ENCODE data around the gene CEP350. TPM values are rescaled to one million over a fixed set of nuclear protein-coding genes. Genes with fewer than 3 reads are reported as not detected.

Gene CEP350
- total RNA-seq, 6 donors from 2014 or later = 42.8 to 66.5 (median 52.2) TPM

DNA sequence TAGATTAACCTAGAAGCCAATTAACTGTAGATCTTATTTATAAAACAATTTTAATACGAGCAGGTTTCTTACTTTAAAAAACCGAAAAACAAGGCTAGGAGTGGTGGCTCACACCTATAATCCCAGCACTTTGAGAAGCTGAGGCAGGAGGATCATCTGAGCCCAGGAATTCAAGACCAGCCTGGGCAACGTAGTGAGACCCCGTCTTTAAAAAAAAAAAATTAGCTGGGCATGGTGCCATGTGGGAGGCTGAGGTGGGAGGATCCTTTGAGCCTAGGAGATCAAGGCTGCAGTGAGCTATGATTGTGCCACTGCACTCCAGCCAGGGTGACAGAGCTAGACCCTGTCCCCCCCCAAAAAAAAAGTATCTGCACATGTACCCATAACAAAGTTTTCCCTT is 110.8 kb downstream of the CEP350 start:
- Histone ChIP-seq H3K36me3 (peaks cover 15 to 96% (median 46%) of the 10 kb centered on the region in 4 donors), H3K27ac (no peak overlapping the region), H3K4me1 (no peaks in the 10 kb centered on the region), H3K4me3 (no peak overlapping the region), H3K9me3 (no peaks in the 10 kb centered on the region), H3K27me3 (no peaks in the 10 kb centered on the region)
- 92 to 93% methylated on average over 4 of the region's 4 CpGs for WGBS, 2 donors
- no peak for TF ChIP-seq POLR2AphosphoS5 (IDR thresholded peaks at IDR 0.05)
- ATAC-seq (ENCODE audit: low FRiP score in 2 of 2) (no peak), DNase-seq (no peak)

DNA sequence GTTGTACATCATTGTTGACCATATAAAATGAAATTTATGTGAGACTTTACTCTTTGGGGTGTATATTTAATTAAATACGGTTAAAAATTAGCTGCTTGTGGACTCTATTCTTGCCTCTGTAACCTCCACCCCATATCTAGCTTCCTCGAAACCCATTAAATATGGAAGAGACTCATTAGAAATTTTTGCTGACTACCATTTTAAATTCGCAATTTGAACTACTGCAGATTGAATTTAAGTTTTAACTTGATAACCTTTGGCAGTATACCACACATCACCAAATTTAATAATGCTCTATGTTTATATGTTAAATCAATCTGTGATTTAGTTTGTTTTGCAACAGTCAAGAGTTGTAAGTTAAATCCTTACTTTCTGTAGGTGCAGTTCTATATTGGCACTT is 111.5 kb downstream of the CEP350 start:
- no peak overlapping the region for H3K27ac ChIP-seq
- TF ChIP-seq POLR2AphosphoS5 (IDR thresholded peaks at IDR 0.05) = no peak
- TF ChIP-seq EP300 (IDR thresholded peaks at IDR 0.05) = no peak
- TF ChIP-seq, protein P1, sequence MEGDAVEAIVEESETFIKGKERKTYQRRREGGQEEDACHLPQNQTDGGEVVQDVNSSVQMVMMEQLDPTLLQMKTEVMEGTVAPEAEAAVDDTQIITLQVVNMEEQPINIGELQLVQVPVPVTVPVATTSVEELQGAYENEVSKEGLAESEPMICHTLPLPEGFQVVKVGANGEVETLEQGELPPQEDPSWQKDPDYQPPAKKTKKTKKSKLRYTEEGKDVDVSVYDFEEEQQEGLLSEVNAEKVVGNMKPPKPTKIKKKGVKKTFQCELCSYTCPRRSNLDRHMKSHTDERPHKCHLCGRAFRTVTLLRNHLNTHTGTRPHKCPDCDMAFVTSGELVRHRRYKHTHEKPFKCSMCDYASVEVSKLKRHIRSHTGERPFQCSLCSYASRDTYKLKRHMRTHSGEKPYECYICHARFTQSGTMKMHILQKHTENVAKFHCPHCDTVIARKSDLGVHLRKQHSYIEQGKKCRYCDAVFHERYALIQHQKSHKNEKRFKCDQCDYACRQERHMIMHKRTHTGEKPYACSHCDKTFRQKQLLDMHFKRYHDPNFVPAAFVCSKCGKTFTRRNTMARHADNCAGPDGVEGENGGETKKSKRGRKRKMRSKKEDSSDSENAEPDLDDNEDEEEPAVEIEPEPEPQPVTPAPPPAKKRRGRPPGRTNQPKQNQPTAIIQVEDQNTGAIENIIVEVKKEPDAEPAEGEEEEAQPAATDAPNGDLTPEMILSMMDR (IDR thresholded peaks at IDR 0.05) = no peak
- TF ChIP-seq POLR2A (IDR thresholded peaks at IDR 0.05) = no peak
- peaks cover 15 to 97% (median 47%) of the 10 kb centered on the region in 4 donors for H3K36me3 ChIP-seq
- WGBS, 2 donors = 79 to 81% methylated on average over 3 of the region's 3 CpGs
- no peaks in the 10 kb centered on the region for H3K27me3 ChIP-seq
- no peak overlapping the region for H3K4me3 ChIP-seq
- no peak for DNase-seq
- H3K4me1 ChIP-seq = no peaks in the 10 kb centered on the region
- H3K9me3 ChIP-seq = no peaks in the 10 kb centered on the region
- ATAC-seq (ENCODE audit: low FRiP score in 2 of 2) = no peak

DNA sequence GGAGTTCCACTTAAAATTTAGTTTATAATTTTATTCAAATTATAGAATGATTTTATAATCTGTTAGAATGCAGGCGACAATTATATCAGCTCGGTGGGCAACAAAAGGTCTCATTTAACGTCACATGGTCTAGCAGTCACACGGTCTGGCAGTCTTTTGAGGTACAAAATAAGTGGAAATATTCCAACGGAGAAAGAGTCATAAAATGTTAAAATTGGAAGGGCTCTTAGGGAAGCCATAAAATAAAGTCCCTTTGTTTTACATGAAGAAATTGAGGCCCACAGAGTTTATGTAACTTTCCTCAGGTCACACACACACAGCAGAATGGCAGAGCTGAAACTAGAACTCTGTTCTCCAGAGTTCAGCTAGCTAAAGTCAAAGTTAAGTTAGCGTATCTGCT is 115.7 kb downstream of the CEP350 start:
- H3K4me1 ChIP-seq = no peaks in the 10 kb centered on the region
- no peaks in the 10 kb centered on the region for H3K9me3 ChIP-seq
- no peaks in the 10 kb centered on the region for H3K27me3 ChIP-seq
- peaks cover 10 to 80% (median 29%) of the 10 kb centered on the region in 4 donors for H3K36me3 ChIP-seq
- H3K4me3 ChIP-seq = no peak overlapping the region
- TF ChIP-seq EP300 (IDR thresholded peaks at IDR 0.05) (no peak), POLR2A (IDR thresholded peaks at IDR 0.05) (no peak), POLR2AphosphoS5 (IDR thresholded peaks at IDR 0.05) (no peak)
- TF ChIP-seq, protein P1 (IDR thresholded peaks at IDR 0.05) = no peak
- no peak for DNase-seq
- H3K27ac ChIP-seq = no peak overlapping the region
- WGBS, 2 donors = 94 to 95% methylated on average over 6 of the region's 6 CpGs
- no peak for ATAC-seq (ENCODE audit: low FRiP score in 2 of 2)

DNA sequence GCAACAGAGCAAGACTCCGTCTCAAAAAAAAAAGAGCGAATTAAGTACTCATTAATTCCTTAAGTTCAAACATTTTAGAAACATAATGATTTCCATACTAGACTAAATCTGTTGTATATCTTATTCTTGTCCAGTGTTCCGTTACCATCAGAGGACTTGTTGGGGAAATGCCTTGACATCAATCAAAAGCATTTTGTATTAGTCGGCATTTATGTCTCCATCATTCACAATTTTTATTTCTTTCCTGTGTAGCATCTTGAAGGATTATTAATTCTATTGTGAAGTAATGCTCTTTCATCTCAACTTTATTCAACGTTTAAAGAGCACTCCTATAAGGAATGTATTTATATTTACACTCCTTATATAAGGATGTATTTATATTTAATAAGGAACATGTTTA is 117.1 kb downstream of the CEP350 start:
- no peak for TF ChIP-seq POLR2A (IDR thresholded peaks at IDR 0.05)
- TF ChIP-seq POLR2AphosphoS5 (IDR thresholded peaks at IDR 0.05) = no peak
- no peak for TF ChIP-seq EP300 (IDR thresholded peaks at IDR 0.05)
- TF ChIP-seq, protein P1 (IDR thresholded peaks at IDR 0.05) = no peak
- peaks cover 15 to 80% (median 35%) of the 10 kb centered on the region in 4 donors for H3K36me3 ChIP-seq

DNA sequence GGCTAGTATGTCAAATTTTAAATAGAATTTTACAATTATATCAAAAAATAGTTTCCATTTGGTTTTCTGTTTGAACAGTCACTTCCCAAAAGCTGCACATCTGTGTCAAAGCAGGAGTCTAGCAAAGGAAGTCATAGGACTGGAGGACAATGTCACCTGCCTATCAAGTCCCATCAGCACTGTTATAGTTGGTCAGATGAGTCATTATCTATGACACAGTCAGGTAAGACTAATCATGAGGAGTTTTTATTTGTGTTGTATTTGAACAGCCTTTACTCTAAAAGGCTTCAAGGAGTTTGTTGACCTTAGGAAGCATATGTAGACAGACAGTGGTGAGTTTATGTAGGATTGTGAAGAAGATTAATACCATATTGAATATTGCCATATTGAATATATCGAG is 125.8 kb downstream of the CEP350 start:
- no peaks in the 10 kb centered on the region for H3K4me1 ChIP-seq
- H3K27me3 ChIP-seq = no peaks in the 10 kb centered on the region
- ATAC-seq (ENCODE audit: low FRiP score in 2 of 2) = no peak
- DNase-seq = no peak
- peaks cover 12 to 90% (median 35%) of the 10 kb centered on the region in 4 donors for H3K36me3 ChIP-seq
- WGBS, 2 donors = 87 to 93% methylated on average over 1 of the region's 1 CpG
- no peak overlapping the region for H3K4me3 ChIP-seq
- TF ChIP-seq POLR2AphosphoS5 (IDR thresholded peaks at IDR 0.05) = no peak
- no peak for TF ChIP-seq EP300 (IDR thresholded peaks at IDR 0.05)
- TF ChIP-seq, protein P1 (IDR thresholded peaks at IDR 0.05) = no peak
- no peak for TF ChIP-seq POLR2A (IDR thresholded peaks at IDR 0.05)
- H3K9me3 ChIP-seq = no peaks in the 10 kb centered on the region
- no peak overlapping the region for H3K27ac ChIP-seq

More for the DNA sequence above, 117.1 kb downstream of the CEP350 start:
- H3K27me3 ChIP-seq = no peaks in the 10 kb centered on the region
- no peaks in the 10 kb centered on the region for H3K9me3 ChIP-seq
- no peak overlapping the region for H3K27ac ChIP-seq
- WGBS, 2 donors = 82 to 86% methylated on average over 5 of the region's 5 CpGs
- no peak for DNase-seq
- no peak for ATAC-seq (ENCODE audit: low FRiP score in 2 of 2)
- no peak overlapping the region for H3K4me3 ChIP-seq
- H3K4me1 ChIP-seq = no peaks in the 10 kb centered on the region
